Stimulated activated CD8-positive, alpha-beta memory T cell treated with anti-CD3 and anti-CD28 coated beads, Interleukin-12 subunit alpha, Interleukin-12 subunit beta, amount 100 ng/mL, for 4 hours (primary cell): ENCODE results near the gene KRT20.

ENCODE experiments used
- DNase-seq: peaks from one replicate; pipeline ENCODE4 v3.0.0-alpha.2; 2020; ENCODE audit warnings: low read depth

KRT20 gene

DNA sequence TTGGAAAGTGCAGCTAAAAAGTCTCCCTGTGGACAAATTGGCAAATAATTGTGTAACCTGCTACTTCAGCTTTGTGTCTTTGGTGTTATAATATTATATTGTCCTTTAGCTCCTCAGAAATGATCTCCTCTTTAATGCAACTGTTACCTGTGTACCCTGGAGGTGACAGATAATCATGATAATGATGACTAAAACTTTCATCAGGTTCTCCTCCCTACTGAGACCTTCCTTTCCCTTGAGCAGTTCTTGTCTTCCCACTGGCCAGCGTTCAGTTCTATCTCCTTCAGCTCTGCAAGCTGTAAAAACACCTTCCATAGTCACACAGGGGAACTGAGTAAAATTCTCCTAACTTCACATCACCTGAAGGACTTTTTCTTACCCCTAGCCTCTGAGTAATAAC, 32.7 kb downstream of the KRT20 start:
- no peak for DNase-seq

DNA sequence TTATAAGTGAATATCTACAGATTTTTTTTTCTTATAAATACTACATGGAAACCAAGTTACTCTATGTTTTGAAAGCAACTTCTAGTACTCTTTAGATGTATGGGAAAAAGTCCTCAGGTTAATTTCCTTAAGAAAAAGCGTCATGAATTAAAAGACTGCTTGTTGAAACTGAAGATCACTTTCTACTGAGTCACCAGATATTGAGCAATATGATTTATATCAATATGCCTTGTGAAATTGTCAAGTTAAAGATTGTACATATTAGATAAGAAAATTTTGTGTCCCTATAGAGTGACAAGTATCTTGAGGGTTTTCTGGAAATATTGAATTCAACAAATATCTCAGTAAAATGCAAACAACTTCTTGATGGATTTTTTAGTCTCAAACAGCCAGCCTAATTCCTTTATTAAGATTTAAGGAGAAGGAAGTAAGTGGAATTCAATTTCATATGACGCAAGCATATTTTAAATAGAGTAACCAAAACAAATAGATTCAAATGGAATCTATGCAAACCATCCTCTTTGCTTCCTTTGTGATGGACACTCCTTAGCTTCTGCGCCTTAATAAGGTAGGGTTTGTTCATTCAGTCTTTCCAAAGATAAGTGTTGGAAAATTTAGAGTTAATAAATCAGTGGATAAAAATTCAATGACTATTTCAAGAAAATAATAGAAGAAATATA, 34.6 kb downstream of the KRT20 start:
- DNase-seq, result no peak

DNA sequence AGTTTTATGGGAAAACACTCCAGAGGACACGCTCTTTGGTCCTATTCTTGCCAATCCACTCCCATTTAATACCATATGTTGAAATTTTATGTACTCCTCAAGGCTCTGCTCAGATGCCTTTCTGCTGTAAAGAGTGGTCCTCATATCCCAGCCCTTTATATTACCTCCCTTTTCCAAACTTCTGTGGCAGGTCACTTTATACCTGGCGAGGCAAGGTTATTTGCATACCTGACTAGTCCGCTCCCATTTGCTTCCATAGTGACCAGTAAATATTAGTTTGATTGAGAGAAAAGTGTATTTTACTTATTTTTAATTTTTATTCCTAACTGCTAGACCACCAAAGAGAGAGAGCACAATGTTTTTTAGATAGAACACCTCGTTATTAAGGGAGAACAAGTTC, 35.3 kb downstream of the KRT20 start:
- DNase-seq, result no peak

DNA sequence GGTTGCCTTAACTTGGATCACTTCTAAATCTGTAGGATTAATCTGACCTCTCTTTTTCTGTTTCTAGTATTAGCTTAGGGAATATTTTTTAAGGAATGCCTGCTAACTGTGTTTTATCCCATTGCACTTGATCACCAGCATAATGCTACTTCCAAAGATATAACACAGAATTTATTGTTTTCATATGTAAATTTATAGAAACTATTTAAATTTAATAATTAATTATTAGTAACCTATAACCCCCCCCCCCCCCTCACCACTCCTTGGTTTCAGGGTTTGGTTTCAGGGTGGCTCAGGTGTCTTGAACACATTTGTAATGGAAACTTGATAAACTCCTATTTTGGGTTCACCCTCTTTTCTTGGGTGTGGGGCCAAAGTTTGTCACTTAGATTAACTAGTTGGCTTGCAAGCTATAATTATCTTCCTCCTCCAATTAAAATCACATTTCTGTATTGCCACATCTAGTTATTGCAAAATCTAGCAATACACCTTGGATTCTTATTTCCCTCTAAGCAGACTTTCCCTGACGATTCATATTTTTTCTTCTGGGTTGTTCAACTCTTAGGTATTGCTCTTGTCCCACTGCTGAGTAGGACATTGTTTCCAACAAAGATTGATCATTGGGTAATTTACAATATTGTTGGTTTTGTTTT, 36.3 kb downstream of the KRT20 start:
- DNase-seq, result no peak

DNA sequence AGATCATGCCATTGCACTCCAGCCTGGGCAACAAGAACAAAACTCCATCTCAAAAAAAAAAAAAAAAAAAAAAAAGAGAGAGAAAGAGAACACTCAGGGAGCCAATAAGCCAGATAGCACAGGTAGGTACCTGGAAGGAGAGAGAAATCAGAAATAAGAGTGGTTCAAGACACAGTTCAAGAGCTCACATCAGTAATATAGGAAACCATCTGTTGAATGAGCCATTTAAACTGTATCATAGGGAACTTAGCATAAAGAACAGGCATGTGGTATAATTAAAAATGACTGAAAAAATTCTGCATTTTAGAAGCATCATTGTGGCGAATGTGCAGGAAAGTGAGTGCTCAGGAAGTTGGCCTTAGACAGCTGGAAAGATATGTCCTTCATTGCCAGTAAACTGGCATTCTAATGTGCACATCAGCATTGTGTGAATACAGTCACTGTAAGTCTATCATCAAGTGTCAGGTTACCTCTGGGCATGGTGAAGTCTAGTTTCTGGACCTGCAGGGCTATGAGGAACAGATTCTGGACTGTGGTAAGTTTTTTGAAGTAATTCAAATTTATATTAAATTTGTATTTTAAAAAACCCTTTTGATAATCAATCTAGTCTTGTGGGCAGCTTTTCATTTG, 38.4 kb downstream of the KRT20 start:
- no peak for DNase-seq

DNA sequence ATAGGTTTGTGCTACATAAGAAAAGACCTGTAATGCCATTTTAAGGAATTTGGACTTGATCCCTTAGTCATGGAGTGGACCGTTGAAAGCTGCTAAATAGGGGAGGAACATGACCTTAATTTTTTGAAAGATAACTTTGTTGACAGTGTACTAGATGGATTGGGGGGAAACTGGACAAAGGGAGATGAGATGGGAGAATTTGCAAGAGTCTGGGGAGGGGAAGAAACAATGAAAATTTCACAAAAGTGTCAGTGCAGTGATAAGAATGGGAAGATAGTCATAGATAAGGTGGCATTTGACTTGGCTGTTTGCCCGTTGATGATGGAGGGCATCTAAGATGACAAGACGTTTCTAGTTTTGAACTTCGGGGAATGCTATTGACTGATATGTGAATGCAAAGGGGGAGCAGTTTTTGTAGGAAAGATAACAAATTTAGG, 40.4 kb downstream of the KRT20 start:
- no peak for DNase-seq

DNA sequence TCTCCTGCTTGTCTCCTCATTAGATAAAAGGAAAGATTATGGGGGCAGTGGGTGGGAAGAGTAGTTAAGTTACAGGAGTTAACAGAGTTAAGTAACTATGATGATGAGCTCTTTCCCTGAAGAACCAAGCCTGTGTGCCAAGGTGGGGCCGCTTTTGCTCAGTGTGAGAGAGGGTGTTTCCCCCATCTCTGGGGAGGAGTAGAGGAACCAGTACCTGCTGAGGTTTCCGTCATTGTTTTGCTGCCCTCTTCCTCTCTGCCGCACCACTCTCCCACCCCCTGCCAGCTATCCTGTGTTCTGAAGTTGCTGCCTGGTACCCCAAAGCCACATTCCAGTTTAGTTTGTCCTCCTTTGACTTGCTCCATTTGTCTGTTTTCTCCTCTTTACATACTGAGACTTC, 41.8 kb downstream of the KRT20 start:
- DNase-seq, result no peak

DNA sequence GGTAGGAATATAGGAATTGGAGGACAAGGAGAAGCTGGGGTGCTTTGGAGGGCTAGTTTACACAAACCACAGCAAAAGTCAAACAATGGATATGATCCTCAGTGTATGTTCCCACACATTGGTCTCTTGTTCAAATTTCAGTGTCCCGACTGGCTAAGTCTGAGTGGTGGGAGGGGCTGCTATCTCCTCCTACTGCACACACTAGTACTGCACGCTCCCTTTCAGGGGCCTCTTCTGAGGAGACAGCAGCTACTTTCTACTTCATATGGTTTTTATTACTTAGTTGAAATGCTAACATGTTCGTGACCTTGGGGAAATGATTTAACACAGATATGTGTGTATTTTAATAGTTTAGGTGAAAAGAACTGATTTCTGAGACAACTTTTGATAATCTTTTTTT, 43.8 kb downstream of the KRT20 start:
- no peak for DNase-seq

DNA sequence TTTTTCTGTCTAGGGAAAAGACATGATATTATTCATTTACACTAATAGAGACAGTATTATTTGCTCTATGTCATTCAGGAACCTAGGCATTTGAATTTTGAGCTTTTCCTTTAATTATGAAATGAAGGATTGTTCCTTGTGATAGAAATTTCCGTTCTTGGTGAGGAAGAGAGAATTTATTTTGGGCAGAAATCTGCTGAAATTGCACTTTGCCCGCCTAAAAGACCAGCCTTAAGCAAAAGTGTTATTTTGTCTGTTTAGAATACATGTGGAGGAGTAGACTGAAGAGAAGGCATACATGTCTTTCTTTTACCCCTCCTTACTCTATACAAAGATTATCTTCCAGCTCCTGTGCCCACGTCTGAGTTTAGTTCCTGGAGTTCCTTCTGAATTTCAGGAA, 45.8 kb downstream of the KRT20 start:
- DNase-seq, result no peak

DNA sequence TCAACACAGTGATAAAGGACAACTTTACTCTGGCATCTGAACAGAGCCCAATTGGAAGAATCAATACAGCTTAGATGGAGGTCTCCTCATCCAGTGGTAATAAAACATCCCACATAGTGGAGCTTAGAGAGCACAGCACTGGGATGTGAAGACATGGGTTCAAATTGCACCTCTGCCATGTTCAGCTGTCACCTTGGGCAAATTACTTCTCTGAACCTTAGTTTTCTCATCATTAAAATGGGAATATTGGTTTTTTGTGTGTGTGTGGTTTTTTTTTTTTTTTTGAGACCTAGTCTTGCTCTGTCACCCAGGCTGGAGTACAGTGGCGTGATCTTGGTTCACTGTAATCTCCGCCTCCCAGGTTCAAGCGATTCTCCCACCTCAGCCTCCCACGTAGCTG, 49.0 kb downstream of the KRT20 start:
- no peak for DNase-seq

DNA sequence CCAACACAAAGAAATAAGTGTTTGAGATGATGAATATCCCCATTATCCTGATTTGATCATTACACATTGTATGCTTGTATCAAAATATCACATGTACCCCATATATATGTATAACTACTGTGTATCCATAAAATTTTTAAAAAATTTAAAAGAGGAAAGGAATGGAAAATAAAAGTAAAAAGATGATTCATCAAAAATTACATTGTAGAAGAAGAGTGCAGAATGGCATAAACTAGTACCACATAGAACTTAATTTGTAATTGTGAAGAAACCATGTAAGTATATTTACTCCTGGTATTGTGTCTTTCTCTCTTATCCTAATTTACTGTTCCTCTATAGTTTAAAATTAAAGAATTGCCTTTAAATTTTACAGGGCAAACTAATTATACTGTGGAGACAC, 51.2 kb downstream of the KRT20 start:
- no peak for DNase-seq

DNA sequence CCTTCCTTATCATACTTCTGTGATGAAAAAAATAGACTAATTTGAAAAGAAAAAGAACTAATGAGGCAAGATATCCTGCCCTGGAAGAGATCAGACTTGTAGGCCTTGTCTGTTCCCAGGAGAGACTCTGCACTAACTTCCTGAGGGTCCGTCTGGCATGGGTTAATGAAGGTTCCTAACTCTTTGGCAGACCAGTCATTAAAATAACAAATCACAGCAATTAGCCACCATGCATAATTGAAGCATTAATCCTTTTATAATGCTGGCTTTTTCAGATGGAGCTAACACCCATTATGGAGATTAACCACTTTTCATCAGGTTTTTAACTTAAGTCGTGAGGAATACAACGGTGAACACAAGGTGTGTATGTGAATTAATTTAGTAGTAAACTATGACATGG, 52.2 kb downstream of the KRT20 start:
- DNase-seq, result no peak

DNA sequence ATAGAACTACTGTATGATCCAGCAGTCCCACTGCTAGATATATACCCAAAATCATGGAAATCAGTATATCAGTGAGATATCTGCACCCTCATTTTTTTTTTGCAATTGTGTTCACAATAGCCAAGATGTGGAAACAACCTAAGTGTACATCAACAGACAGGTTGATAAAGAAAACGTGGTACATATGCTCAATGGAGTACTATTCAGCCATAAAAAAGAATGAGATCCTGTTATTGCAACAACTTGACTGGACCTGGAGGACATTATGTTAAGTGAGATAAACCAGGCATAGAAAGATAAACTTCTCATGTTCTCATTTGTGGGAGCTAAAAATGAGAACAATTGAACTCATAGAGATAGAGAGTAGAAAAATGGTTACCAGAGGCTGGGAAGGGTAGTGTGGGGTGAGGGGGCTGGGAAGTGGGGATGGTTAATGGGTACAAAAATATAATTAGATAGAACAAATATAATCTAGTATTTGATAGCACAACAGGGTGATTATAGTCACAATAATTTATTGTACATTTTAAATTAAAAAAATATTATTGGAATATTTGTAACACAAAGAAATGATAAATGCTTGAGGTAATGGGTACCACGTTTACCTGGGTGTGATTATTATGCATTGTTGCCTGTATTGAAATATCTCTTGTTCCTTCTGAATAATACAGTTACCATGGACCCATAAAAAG, 54.8 kb downstream of the KRT20 start:
- DNase-seq, result no peak

DNA sequence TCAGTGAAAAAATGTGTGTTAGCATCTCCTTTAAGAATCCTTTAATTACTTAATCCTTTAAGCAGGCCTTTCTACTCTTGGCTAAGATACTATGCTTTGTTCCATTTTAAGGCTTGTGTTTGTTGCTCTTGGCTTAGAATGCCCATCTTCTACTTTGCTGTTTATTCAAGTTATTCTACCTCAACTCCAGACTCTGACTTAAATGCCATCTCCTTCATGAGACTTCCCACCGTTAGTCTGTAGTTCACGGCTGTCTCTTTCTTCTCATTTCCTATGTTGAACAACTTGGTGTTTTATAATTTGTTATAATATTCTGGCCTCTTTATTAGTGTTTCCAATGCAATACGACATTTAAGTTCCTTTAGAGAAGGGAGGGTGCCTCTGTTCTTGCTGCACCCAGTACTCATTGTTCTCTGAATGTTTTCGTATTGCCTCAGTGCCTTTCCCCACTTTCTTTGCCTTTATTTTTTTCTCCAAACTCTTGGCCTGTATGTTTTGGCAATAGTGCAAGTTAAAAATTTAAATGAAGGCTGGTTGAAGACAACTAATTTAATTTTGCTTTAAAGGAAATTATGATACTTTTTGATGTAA, 56.5 kb downstream of the KRT20 start:
- no peak for DNase-seq

DNA sequence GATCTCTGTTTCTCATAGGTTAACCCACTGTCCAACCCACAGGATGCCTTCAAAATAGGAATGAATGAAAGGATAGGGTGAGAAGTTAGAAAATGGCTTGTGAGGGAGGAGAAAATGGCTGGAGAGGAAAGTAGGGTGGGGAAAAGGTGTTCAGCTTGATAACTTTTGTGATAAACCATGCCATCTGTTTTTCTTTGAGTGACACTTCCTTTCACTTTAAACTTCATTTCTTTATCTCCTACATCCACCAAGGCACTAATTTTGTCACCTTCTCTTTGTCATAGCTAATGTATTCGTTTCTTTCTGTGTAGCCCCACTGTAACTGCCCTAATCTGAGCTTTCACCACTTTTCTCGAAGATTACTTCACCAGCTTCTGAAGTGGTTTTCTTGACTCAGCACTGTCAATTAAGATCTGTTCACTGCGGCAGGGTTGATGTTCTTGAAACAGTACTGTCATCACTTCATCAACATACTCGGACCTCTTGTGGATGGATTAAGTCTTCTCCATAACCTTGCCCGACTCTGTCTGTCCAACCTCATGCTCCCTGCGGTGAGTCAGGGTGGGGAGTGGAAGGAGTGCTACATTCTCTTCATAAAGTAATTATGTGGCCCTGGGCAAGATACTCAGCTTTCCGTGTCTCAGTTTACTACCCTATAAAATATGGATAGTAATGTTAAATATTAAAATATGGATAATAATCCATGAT, 57.1 kb downstream of the KRT20 start:
- DNase-seq, result no peak
